Lower leg skin (tissue), 3 donors: ENCODE measurements around the gene IER2.

ENCODE experiments used
- CTCF ChIP-seq, 3 donors: fragments of 450-650 bp; IDR thresholded peaks; one replicate each; pipeline ENCODE4 v1.5.1; 2016; ENCODE audit warnings: antibody characterized with exemption in 3 of 3, mild to moderate bottlenecking in 3 of 3, moderate library complexity in 2 of 3
- POLR2A ChIP-seq, 2 donors: fragments of 450-650 bp; IDR thresholded peaks; one replicate each; pipeline ENCODE4 v1.6.1; 2016 to 2017; ENCODE audit warnings: antibody characterized with exemption in 2 of 2, mild to moderate bottlenecking in 1 of 2, moderate library complexity in 1 of 2

GRCh38 chr19:13137290-13137794 is 12.9 kb upstream of the IER2 start:
- TF ChIP-seq CTCF (IDR thresholded peaks at IDR 0.05) (no peak), POLR2A (IDR thresholded peaks at IDR 0.05) (no peak)
